Stimulated activated CD4-positive, alpha-beta T cell treated with anti-CD3 and anti-CD28 coated beads, Interleukin-1b, Interleukin-23, amount 100 ng/mL, for 1 hour (primary cell): ENCODE data around the gene GGT5.
"Not testable (repeated sequence)": the region's sequence is repeated elsewhere in the genome, so short reads cannot be mapped to it uniquely, and the experiment has no call there.

Experiments
- DNase-seq, 2 donors: peaks; one replicate each; pipeline ENCODE4 v3.0.0-alpha.2; 2020; ENCODE audit warnings: low read depth in 2 of 2

GGT5 gene

DNA sequence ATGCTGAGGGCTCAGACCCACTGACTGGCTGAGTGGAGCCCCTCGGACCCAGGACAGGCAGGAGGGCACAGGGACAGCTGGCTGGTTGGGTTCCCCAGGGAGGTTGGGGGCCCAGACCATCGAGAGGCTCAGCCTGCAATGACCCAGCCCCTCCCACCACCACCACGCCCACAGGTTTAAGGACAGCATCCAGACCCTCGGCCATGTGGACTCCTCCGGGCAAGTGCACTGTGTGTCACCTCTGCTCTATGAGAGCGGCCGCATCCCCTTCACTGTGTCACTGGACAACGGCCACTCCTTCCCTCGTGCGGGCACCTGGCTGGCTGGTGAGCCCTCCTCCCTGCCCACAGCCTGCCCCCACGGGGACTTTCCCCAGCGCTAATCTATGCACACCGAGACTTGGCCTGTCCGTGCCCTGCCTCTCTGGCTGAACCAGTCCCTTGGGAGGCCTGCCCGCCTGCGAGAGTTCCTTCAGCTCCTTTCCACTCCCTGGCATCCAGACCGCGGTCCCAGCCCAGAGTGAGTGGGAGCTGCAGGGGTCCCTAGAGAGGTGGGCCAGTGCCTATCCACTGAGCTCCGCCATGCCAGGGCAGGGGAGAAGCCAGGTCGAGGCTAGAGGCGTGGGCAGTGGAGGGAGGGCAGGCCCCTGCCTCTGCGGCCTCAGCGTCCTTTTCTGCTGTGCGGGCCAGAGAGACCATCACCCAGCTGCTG, 61.4 kb downstream of the GGT5 start:
- no peak for DNase-seq

DNA sequence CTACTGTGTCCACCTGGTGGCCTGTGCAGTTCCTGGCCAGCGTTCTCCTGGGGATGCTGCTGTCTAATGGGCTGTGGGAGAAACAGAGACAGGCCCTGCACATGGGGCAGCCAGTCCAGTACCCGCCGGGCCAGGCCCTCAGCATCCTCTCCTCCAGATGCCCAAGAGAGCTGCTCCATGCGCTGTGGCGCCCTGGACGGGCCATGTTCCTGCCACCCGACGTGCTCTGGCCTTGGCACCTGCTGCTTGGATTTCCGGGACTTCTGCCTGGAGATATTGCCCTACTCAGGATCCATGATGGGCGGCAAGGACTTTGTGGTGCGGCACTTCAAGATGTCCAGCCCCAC, 62.0 kb downstream of the GGT5 start:
- not testable (repeated sequence) for DNase-seq

DNA sequence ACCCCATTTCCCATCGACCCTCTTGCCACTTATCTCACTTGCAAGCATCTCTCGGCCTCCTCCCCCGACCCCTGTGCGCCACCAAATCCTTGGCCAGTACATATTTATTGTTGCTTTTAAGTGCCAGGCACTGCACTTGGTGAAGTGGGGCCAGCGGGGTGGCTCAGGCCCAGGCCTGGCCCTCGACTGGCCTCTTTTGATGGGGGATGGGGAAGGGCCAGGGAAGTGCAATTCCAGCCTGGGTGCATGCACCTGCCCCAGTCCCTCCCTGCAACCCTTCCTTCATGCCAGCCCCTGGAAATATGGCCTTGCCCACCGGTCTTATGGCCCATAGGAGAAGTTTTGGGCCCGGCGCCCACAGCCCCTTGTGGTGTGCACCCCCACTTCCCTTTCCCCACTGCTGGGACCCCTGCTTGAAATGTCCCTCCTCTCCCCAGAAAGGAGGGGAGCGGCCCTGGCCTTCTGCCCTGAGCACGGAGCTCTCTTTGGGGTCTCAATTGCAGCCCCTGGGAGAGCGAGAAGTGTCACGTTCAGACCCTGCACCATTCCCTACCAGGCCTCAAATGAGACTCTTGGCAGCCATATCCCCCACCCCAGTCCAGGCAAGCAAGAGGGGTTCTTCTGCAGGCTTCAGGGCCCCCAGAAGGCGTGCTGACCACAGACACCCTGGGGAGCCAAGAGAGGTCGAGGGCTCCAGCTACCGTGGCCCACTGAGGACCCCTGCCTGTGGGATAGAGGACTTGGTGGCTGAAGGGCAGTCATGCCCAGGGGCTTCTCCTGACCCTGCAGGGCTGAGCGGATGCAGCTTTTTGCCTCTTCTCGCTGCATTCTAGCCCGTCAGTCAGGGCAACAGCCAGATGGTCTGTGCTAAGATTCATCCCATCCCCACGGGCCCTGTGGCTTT, 62.6 kb downstream of the GGT5 start:
- no peak for DNase-seq

DNA sequence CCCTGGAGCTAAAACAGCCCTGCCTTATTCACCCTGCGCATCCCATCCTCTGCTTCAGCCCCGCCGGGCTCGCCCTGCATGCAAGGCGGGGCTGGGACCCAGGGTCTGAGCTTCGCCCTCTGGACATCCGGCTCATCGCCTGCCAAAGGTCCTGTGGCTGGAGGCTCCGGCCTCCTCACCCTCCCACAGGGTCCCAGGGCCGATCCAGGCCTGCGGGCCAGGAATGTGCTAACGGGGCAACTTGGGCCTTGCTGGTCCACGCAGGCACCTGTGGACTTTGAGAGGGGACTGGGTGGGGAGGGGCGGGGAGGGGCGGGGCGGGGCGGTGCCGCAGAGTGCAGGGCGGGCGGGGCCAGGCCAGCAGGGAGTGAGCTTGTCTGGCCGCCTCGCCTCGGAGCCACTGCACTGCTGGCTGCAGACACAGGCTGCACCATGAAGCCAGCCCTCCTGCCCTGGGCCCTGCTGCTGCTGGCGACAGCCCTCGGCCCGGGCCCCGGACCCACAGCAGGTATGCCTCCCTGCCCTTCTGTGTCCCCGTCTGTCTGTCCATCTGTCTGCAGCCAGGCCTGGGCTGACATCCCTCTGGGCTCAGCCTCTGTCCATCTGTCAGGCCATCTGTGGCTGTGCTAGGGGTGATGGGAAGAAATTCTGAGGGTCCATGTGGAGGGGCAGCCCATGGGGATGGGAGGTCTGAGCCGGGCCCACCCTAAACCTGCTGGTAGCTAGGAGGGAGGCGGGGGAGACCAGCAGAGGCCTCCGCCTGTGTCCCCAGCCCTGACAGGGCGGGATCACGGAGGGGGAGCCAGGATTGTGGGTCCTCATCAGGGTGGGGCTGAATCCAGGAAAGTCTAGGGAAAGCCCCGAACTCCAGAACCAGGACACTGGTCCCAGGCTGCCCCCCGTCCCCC, 63.5 kb downstream of the GGT5 start, which contains the start of gene SUSD2:
TSS of gene SUSD2 (plus strand) at position 400 of the 908 bp plus-strand sequence. CDS start at position 433, 33 bp downstream.
- no peak for DNase-seq

DNA sequence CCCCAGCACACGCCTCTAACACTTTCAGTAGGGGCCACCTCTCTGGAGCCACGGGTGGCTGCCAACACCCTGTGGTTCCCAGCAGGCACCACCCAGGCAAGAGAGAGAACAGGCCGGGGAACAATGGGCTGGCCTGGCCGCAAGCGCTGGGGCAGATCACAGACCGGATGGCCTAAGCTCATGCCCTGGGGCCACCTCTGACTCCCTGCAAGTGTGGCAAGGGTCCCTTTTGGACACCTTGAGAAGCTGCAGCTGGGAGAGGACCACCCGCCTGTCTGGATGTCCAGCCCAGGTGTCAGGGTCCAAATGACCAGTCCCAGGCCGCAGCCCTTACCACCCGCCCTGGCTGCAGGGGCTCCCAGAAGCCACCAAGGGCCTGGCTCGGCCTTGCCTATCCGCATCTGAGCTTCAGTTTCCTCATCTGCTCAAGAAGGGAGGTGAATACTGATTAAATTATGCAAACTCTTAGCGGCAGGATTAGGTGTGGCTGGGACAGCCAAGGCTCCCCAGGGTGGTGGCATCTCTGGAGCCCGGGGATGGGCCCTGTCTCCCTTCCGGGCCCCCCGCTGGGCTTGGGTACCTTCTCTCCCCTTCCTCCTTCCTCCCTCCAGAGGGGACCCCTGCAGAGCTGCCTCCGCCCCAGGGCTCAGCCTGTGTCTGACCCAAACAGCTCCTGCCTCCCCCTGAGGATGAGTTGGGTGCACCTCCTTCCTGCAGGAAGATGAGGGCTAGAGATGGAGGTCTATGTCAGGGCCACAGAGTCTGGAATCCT, 64.4 kb downstream of the GGT5 start:
- DNase-seq: no peak

DNA sequence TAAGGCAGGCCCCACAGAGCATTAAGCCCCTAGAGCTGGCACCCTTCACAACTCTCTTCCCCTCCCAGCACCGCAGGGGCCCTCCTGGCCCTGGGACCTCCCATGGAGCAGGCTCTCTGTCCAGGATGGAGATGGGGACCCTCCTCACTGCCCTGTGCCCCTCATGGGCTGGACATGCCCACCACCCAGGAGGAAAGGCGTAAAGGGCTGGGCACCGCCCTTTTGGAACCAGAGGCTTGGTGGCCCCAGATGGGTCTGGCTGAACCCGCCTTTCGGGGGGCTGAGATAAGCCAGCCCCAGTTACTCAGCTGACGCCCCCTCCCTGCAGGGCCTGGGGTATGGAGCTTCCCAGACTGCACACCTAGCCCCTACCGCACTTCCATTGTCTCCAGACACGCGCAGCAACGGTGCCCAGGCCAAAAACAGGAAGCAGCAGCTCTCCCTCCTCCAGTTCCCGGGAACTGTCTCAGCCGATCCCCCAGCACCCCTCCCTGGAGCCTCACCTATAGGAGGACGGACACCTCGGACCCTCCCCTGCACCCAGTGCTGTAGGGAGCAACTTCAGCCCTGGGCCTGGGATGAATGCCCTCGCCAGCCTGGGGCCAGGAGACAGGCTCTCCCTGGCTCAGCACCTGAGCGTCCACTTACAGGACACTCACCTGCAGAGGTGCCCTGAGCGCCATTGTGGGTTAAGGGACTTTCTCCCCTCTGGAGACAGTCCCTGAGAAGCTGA, 65.2 kb downstream of the GGT5 start:
- DNase-seq: no peak

DNA sequence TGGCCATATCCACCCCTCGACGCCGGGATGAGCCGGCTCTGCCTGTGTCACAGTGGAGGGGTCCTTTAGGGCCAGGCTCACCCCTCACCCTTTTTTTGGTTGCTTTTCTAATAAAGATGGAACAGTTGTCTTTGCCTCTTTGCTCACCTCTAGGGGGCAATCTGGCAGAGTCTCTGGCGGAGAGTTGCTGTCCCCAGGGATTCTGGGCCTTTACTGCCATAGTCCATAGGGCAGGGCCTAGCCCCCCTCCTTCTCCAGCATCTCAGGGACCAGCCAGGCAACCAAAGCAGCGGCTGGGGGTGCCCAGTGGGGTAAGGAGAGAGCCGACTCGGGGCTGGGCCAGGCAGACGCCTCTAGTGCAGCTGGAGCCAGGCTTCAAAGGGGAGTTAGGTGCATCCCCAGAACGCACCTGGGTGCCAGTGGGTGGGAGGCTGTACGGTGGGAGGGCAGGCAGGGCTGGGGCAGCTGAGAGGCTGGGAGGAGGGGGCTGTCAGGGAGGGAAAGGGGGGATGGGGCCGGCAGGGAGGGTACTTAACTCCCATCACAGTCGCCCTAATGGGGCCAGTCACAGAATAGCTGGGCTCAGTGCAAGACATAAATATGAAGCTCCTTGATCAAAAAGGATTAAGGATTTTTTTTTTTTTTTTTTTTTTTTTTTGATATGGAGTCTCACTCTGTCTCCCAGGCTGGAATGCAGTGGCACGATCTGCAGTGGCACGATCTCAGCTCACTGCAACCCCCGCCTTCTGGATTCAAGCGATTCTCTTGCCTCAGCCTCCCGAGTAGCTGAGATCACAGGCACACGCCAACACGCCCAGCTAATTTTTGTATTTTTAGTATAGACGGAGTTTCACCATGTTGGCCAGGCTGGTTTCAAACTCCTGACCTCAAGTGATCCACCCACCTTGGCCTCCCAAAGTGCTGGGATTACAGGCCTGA, 66.1 kb downstream of the GGT5 start:
- no peak for DNase-seq

DNA sequence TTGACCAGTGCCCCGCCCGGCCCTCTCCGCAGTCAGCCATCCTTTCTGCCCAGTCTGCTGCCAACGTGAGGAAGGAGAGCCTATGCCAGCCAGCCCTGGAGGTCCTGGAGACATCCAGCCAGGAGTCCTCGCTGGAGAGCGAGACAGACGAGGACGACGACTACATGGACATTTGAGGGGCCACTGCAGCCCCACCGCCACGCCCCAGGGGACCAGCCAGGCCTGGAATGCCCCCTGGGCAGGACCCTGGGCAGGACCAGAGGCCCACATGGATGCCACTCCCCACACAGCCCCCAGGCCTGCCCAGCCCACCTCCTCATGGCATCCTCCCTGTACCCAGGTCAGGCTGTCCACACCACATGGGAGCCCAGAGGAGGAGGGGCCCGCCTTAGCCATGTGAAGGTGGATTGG, 66.9 kb downstream of the GGT5 start:
- no peak for DNase-seq

DNA sequence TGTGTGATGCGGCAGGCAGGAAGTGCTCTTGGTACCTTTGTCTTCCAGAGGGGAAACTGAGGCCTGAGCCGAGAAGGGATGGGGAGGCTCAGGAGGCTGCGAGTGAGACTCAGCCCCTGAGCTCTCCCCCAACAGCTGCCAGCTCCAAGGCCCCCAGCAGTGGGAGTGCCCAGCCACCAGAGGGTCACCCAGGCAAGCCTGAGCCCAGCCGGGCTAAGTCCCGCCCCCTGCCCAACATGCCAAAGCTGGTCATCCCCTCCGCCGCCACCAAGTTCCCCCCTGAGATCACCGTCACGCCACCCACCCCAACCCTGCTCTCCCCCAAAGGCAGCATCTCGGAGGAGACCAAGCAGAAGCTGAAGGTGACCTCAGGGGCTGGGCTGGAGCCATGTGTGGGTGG, 67.4 kb downstream of the GGT5 start:
- no peak for DNase-seq

DNA sequence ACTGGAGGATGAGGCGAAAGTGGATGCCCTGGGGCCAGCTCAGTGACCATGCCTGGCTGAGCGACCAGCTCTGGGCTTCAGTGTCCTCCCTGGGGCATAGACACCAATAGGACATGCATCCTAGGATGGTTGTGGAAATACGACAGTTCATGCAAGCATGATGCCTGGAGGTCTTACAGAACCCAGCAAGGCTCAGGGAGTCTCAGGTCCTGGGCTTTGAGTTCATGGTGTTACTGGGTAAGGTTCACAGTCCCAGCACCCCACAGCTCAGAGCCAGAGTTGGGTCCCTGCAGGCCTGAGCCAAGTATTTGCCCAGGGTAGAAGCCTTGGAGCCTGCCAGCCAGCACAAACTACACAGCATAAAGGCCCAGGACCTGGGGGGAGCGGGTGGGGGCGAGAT, 67.8 kb downstream of the GGT5 start:
- no peak for DNase-seq

DNA sequence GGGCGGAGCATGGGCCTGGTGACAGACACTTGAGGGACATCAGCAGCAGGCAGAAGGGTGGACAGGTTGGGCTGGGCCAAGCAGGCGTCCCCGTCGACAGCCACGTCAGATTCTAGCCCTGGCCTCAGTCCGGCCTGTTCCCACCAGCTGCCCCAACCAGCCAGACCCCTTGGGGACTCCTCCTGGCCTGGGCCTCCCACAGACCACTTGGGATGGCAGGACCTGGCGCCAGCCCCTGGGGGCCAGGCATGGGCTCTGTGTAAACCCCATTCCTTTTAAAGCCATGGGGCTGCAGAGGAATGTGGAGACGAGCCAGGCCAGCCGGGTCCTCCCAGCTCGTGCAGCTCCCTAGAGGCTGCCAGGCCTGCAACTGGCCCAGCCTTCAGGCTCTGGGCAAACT, 68.3 kb downstream of the GGT5 start:
- no peak for DNase-seq

DNA sequence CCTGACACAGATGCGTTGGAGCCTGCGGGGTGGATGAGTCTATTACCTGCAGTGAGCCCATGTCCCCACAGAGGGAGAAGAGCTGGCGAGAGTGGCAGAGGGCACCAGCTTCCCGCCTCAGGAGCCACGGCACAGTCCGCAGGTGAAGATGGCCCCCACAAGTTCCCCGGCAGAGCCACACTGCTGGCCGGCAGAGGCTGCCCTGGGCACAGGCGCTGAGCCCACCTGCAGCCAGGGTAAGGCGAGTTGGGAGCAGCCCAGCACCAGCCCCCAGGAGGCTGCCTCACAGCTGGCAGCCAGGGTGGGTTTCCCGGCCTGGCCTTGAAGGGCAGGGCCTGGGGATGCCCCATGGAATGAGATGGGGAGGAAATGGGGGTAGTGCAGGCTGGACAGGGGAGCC, 68.8 kb downstream of the GGT5 start:
- no peak for DNase-seq

DNA sequence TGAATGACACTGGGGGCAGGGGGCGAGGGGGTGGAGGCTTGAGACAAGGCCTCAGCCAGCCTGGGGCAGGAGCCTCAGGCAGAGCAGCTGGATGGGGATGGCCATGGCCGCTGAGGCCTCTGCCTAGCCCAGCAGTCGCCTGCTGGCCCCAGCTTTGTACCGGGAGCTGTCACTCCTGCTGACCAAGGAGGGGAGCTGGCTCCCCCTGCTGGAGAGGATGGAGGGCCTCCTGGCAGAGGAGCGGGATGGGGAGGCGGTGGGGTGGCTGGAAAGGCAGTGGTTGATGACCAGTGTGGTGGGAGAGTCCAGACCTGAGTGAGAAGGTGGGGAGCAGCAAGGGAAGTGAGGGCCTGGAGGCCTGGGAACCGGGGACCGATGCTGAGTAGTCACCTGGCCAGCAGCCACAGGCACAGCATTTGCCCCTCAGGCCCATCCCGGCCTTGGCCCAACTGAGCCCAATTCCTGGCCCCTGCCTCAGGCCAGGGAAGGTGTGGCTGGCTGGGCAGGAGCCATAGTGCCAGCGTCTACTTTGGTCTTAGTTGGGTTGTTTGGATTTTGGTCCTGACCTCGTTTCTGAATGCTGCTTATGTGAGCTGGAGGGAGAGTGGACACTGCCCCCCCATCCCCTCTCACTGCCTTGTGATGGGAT, 69.6 kb downstream of the GGT5 start:
- DNase-seq: peak in 1 of 2 donors; percentile 28

DNA sequence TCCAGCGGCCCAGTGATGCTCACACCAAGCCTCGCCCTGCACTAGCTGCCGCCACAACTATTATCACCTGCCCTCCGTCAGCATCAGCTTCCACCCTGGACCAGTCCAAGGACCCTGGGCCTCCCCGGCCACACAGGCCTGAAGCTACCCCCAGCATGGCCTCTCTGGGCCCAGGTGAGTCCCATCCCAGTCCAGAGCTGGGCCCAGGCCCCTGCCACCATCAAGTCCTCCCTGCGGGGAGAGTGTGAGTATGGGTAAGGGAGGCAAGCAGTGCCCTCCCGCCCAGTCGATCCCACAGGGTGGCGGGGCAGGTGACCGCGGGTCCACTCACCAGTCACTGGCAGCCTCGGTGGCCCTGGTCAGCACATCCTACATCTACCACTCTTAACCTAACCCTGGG, 73.1 kb downstream of the GGT5 start:
- DNase-seq: no peak

DNA sequence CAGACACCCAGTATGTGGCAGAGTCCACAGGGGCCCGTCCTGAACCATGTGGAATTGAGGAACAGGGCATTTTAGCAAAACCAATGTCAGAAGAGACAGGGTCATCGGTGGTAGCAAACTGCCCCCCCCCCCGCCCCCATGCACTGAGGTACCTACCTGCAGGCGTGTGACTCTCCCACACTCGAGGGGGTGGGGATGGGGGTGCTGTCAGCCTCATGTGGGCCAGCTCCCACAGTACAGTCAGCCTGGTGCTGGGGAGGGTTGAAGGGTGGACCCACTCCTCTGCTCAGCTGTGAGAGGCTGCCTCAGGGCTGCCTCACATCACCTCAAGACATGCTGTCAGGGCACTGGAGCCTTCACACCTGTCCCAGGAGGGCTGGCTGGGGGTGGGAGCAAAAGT, 74.2 kb downstream of the GGT5 start:
- DNase-seq: no peak

DNA sequence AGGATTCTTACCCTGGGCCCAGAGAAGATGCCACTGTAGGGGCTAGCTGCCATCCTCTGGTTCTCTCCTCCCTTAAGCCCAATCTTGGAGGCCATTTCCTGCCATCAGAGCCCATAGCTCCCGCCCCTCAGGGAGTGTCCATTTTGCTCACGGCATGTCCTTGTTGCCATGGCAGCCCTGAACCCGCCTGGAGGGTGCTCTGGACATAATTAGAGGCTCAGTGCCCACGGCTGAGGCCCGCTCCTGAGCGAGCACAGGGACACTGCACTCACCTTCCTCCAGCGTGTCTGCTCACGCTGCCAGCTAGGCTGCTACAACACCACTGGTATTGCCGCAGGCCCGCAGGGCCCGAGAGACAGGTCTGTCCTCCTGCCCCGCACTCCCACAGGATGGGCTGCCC, 74.7 kb downstream of the GGT5 start:
- no peak for DNase-seq
